Stimulated activated naive CD8-positive, alpha-beta T cell treated with anti-CD3 and anti-CD28 coated beads, Interleukin-15, Interleukin-2, amounts not matched to agents 100 ng/mL and 50 ng/mL, for 24 hours (primary cell): ENCODE results near the gene CAMSAP2.

ENCODE experiments used
- H3K27ac Mint-ChIP-seq: one replicate; pipeline ENCODE4 v1.8.0; 2021; ENCODE audit warnings: mild to moderate bottlenecking, mixed read lengths
- H3K27me3 Mint-ChIP-seq: one replicate; pipeline ENCODE4 v1.8.0; 2021; ENCODE audit warnings: mixed read lengths
- H3K36me3 Mint-ChIP-seq: one replicate; pipeline ENCODE4 v1.8.0; 2021; ENCODE audit warnings: low read depth, mixed read lengths
- H3K4me1 Mint-ChIP-seq: one replicate; pipeline ENCODE4 v1.8.0; 2021; ENCODE audit warnings: low read depth, mixed read lengths
- H3K4me3 Mint-ChIP-seq: one replicate; pipeline ENCODE4 v1.8.0; 2021; ENCODE audit warnings: mild to moderate bottlenecking, mixed read lengths
- H3K9me3 Mint-ChIP-seq: one replicate; pipeline ENCODE4 v1.8.0; 2021; ENCODE audit warnings: mixed read lengths

The CAMSAP2 gene

GRCh38 chr1:200869753-200870391 is 131.2 kb downstream of the CAMSAP2 start:
- Mint-ChIP-seq H3K9me3 (no peaks in the 10 kb centered on the region), H3K36me3 (no peaks in the 10 kb centered on the region), H3K27ac (no peak overlapping the region), H3K27me3 (peaks cover 52% of the 10 kb centered on the region), H3K4me3 (no peak overlapping the region), H3K4me1 (peaks cover 60% of the 10 kb centered on the region)

GRCh38 chr1:200872446-200873115 is 133.9 kb downstream of the CAMSAP2 start, which contains the start of gene GPR25:
GPR25 (plus strand) TSS chr1:200872981; CDS start chr1:200873038, 57 bp downstream.
- Mint-ChIP-seq H3K27ac (no peak within 1 kb of the TSS), H3K4me1 (peaks cover 58% of the 10 kb centered on the region), H3K4me3 (no peak within 1 kb of the TSS), H3K9me3 (no peaks in the 10 kb centered on the region), H3K27me3 (peaks cover 69% of the 10 kb centered on the region), H3K36me3 (no peaks in the 10 kb centered on the region)

GRCh38 chr1:200873116-200873670 is 134.5 kb downstream of the CAMSAP2 start:
- Mint-ChIP-seq H3K9me3 (no peaks in the 10 kb centered on the region), H3K4me3 (no peak overlapping the region), H3K4me1 (peaks cover 62% of the 10 kb centered on the region), H3K36me3 (no peaks in the 10 kb centered on the region), H3K27me3 (peaks cover 68% of the 10 kb centered on the region), H3K27ac (no peak overlapping the region)

- peaks cover 68% of the 10 kb centered on the region for H3K27me3 Mint-ChIP-seq
- H3K4me1 Mint-ChIP-seq, result peaks cover 69% of the 10 kb centered on the region
- no peaks in the 10 kb centered on the region for H3K36me3 Mint-ChIP-seq
- no peak overlapping the region for H3K27ac Mint-ChIP-seq
- H3K9me3 Mint-ChIP-seq, result no peaks in the 10 kb centered on the region
- H3K4me3 Mint-ChIP-seq, result no peak overlapping the region
These were observed 135.1 kb downstream of the CAMSAP2 start for GRCh38 chr1:200873671-200874397.

- Mint-ChIP-seq H3K27ac (no peak overlapping the region), H3K27me3 (peaks cover 63% of the 10 kb centered on the region)
These were observed 136.0 kb downstream of the CAMSAP2 start for GRCh38 chr1:200874694-200875093.

GRCh38 chr1:200875416-200875815 is 136.7 kb downstream of the CAMSAP2 start:
- Mint-ChIP-seq H3K36me3 (no peaks in the 10 kb centered on the region), H3K27me3 (peaks cover 59% of the 10 kb centered on the region), H3K4me1 (peaks cover 64% of the 10 kb centered on the region), H3K27ac (no peak overlapping the region), H3K4me3 (no peak overlapping the region), H3K9me3 (no peaks in the 10 kb centered on the region)

More at GRCh38 chr1:200874694-200875093, 136.0 kb downstream of the CAMSAP2 start:
- Mint-ChIP-seq H3K4me3 (no peak overlapping the region), H3K36me3 (no peaks in the 10 kb centered on the region), H3K4me1 (peaks cover 64% of the 10 kb centered on the region), H3K9me3 (no peaks in the 10 kb centered on the region)

- H3K4me3 Mint-ChIP-seq, result no peak overlapping the region
- no peaks in the 10 kb centered on the region for H3K36me3 Mint-ChIP-seq
- peaks cover 60% of the 10 kb centered on the region for H3K4me1 Mint-ChIP-seq
- no peak overlapping the region for H3K27ac Mint-ChIP-seq
- no peaks in the 10 kb centered on the region for H3K9me3 Mint-ChIP-seq
- peaks cover 49% of the 10 kb centered on the region for H3K27me3 Mint-ChIP-seq
These were observed 138.3 kb downstream of the CAMSAP2 start for GRCh38 chr1:200877010-200877409.

GRCh38 chr1:200877839-200878551 is 139.3 kb downstream of the CAMSAP2 start:
- H3K9me3 Mint-ChIP-seq, result no peaks in the 10 kb centered on the region
- peaks cover 56% of the 10 kb centered on the region for H3K4me1 Mint-ChIP-seq
- peaks cover 45% of the 10 kb centered on the region for H3K27me3 Mint-ChIP-seq
- no peaks in the 10 kb centered on the region for H3K36me3 Mint-ChIP-seq
- H3K4me3 Mint-ChIP-seq, result no peak overlapping the region
- no peak overlapping the region for H3K27ac Mint-ChIP-seq

GRCh38 chr1:200880212-200880611 is 141.5 kb downstream of the CAMSAP2 start:
- Mint-ChIP-seq H3K4me1 (peaks cover 45% of the 10 kb centered on the region), H3K36me3 (no peaks in the 10 kb centered on the region), H3K27me3 (peaks cover 29% of the 10 kb centered on the region)

GRCh38 chr1:200883118-200883517 is 144.4 kb downstream of the CAMSAP2 start:
- Mint-ChIP-seq H3K27ac (no peak overlapping the region), H3K27me3 (peaks cover 9% of the 10 kb centered on the region), H3K4me1 (peaks cover 48% of the 10 kb centered on the region), H3K9me3 (no peaks in the 10 kb centered on the region), H3K36me3 (no peaks in the 10 kb centered on the region), H3K4me3 (no peak overlapping the region)

More at GRCh38 chr1:200880212-200880611, 141.5 kb downstream of the CAMSAP2 start:
- Mint-ChIP-seq H3K27ac (no peak overlapping the region), H3K4me3 (no peak overlapping the region), H3K9me3 (no peaks in the 10 kb centered on the region)

- Mint-ChIP-seq H3K4me1 (peaks cover 58% of the 10 kb centered on the region), H3K27me3 (peaks cover 15% of the 10 kb centered on the region), H3K36me3 (no peaks in the 10 kb centered on the region), H3K27ac (no peak overlapping the region), H3K4me3 (no peak overlapping the region), H3K9me3 (no peaks in the 10 kb centered on the region)
These were observed 147.1 kb downstream of the CAMSAP2 start for GRCh38 chr1:200885623-200886402.

- H3K9me3 Mint-ChIP-seq, result no peaks in the 10 kb centered on the region
- H3K4me1 Mint-ChIP-seq, result peaks cover 56% of the 10 kb centered on the region
- H3K36me3 Mint-ChIP-seq, result no peaks in the 10 kb centered on the region
- no peak overlapping the region for H3K4me3 Mint-ChIP-seq
- H3K27me3 Mint-ChIP-seq, result peaks cover 14% of the 10 kb centered on the region
- peak overlapping the region; percentile 43 for H3K27ac Mint-ChIP-seq
These were observed 147.9 kb downstream of the CAMSAP2 start for GRCh38 chr1:200886594-200886993.

- Mint-ChIP-seq H3K4me3 (peak overlapping the region; percentile 12), H3K27ac (peak overlapping the region; percentile 43), H3K36me3 (no peaks in the 10 kb centered on the region), H3K27me3 (peaks cover 19% of the 10 kb centered on the region), H3K9me3 (no peaks in the 10 kb centered on the region), H3K4me1 (peaks cover 61% of the 10 kb centered on the region)
These were observed 148.3 kb downstream of the CAMSAP2 start for GRCh38 chr1:200887036-200887435.
